WTC11 (cell line): ENCODE results near the gene NCF4.

Experiments used
- TF ChIP-seq, protein P1 (sequence below): fragments of 200-600 bp; IDR thresholded peaks from 2 replicates; pipeline ENCODE4 v1.8.0; 2022; ENCODE audit warnings: antibody characterized with exemption
- TF ChIP-seq, protein P2 (sequence below): sonication (generic); formaldehyde crosslinking; IDR thresholded peaks from 2 replicates; pipeline ENCODE4 v1.8.1; 2022; ENCODE audit warnings: mild to moderate bottlenecking, missing genetic modification reagents, moderate library complexity, borderline replicate concordance

DNA sequence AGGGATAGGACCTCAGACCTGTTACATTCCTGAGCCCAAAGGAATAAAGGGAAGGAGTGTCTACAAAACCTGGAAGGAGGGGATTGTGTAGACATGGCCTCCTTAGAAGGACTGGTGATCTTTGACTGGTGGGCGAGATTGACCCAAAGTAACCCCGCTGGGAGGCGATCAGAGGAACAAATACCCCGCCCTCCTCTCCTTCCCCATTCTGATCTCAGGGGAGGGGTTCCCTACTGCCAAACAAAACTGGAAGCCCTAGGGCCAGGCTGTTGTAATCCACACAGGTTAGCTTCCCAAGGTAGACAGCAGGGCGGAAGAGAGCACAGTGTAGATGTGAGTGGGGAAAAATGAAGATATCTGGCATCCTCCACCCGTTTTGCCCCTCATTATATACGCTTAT is 24.7 kb downstream of the NCF4 start:
- TF ChIP-seq, protein P1, sequence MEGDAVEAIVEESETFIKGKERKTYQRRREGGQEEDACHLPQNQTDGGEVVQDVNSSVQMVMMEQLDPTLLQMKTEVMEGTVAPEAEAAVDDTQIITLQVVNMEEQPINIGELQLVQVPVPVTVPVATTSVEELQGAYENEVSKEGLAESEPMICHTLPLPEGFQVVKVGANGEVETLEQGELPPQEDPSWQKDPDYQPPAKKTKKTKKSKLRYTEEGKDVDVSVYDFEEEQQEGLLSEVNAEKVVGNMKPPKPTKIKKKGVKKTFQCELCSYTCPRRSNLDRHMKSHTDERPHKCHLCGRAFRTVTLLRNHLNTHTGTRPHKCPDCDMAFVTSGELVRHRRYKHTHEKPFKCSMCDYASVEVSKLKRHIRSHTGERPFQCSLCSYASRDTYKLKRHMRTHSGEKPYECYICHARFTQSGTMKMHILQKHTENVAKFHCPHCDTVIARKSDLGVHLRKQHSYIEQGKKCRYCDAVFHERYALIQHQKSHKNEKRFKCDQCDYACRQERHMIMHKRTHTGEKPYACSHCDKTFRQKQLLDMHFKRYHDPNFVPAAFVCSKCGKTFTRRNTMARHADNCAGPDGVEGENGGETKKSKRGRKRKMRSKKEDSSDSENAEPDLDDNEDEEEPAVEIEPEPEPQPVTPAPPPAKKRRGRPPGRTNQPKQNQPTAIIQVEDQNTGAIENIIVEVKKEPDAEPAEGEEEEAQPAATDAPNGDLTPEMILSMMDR: no peak
- TF ChIP-seq, protein P2, sequence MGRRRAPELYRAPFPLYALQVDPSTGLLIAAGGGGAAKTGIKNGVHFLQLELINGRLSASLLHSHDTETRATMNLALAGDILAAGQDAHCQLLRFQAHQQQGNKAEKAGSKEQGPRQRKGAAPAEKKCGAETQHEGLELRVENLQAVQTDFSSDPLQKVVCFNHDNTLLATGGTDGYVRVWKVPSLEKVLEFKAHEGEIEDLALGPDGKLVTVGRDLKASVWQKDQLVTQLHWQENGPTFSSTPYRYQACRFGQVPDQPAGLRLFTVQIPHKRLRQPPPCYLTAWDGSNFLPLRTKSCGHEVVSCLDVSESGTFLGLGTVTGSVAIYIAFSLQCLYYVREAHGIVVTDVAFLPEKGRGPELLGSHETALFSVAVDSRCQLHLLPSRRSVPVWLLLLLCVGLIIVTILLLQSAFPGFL: no peak
